Panc1 (cell line): ENCODE results near the gene ZNF74. TPM values are rescaled to one million over a fixed set of nuclear protein-coding genes. Genes with fewer than 3 reads are reported as not detected.

Experiments used
- ATAC-seq: fragments of 200-7000 bp; cut with Tn5 transposase; 2 replicates; pipeline ENCODE4 v1.9.1; 2020; ENCODE audit warnings: mild to moderate bottlenecking, moderate library complexity
- BruUV-seq: library from RNA; stranded (reverse); fragments of 400-500 nt; replicated peaks from 2 replicates; lab custom pipeline; 2021; lab: Mats Ljungman, UMichigan
- CTCF ChIA-PET: fragments of 300-600 bp; sonication (Branson Sonifier 250); formaldehyde crosslinking; loops from one replicate; lab custom pipeline; 2022; ENCODE audit warnings: antibody characterized with exemption; lab: Charles Lee
- POLR2A ChIA-PET: fragments of 300-600 bp; sonication (Branson Sonifier 250); formaldehyde crosslinking; loops from one replicate; lab custom pipeline; 2022; ENCODE audit warnings: antibody characterized with exemption; lab: Charles Lee
- DNase-seq: peaks from one replicate; pipeline ENCODE4 v3.0.0-alpha.2; 2010; ENCODE audit warnings: low read depth, low spot score
- H3K27ac ChIP-seq: 2 replicates; pipeline ENCODE4 v1.5.1; 2011; ENCODE audit warnings: mild to moderate bottlenecking, low read length, inconsistent platforms
- H3K27me3 ChIP-seq: fragments of 200-500 bp; sonication (Bioruptor generic); 2 replicates; pipeline ENCODE4 v1.6.0; 2014; ENCODE audit warnings: low read length, inconsistent platforms; ENCODE audit not compliant: control insufficient read depth, insufficient read depth
- H3K36me3 ChIP-seq: fragments of 200-500 bp; sonication (Bioruptor generic); 2 replicates; pipeline ENCODE4 v1.5.1; 2014; ENCODE audit warnings: inconsistent platforms, mild to moderate bottlenecking, low read length, moderate library complexity; ENCODE audit not compliant: control insufficient read depth, insufficient read depth
- H3K4me1 ChIP-seq: 2 replicates; pipeline ENCODE4 v1.5.1; 2011; ENCODE audit warnings: inconsistent platforms, mild to moderate bottlenecking, low read length, moderate library complexity; ENCODE audit not compliant: control insufficient read depth, insufficient read depth
- H3K4me3 ChIP-seq, 2 experiments: 2 replicates each; pipeline ENCODE4 v1.5.1; 2011 to 2012; ENCODE audit warnings: low read depth in 2 of 2, low read length in 2 of 2, mild to moderate bottlenecking in 2 of 2, inconsistent platforms in 1 of 2, moderate library complexity in 1 of 2
- H3K9me3 ChIP-seq: fragments of 200-500 bp; sonication (Bioruptor generic); 2 replicates; pipeline ENCODE4 v1.5.1; 2014; ENCODE audit warnings: low read depth, mild to moderate bottlenecking, inconsistent platforms, low read length, moderate library complexity; ENCODE audit not compliant: control insufficient read depth, insufficient read depth
- POLR2AphosphoS5 ChIP-seq: IDR thresholded peaks from 2 replicates; pipeline ENCODE4 v1.6.1; 2012; ENCODE audit warnings: mild to moderate bottlenecking, low read depth, low read length, moderate library complexity
- SIN3A ChIP-seq: IDR thresholded peaks from 2 replicates; pipeline ENCODE4 v1.6.1; 2012; ENCODE audit warnings: low read depth, mild to moderate bottlenecking, low read length, moderate library complexity, borderline replicate concordance; ENCODE audit not compliant: insufficient read depth
- TCF7L2 ChIP-seq: IDR thresholded peaks from 2 replicates; pipeline ENCODE4 v1.6.1; 2011; ENCODE audit warnings: mild to moderate bottlenecking, low read depth, low read length, inconsistent platforms
- in situ Hi-C: cut with HindIII; loops from 2 replicates; pipeline ENCODE4 v1.10.0; 2016; ENCODE audit warnings: low sequenced_read_pairs, low pct_unique_long_range_greater_than_20kb
- intact Hi-C: fragments of 100-400 bp; cut with micrococcal nuclease; formaldehyde crosslinking; loops from one replicate; pipeline ENCODE4 v1.10.0; 2022; ENCODE audit not compliant: unreplicated experiment
- total RNA-seq: library from RNA; stranded (reverse); gene quantifications from one replicate; pipeline ENCODE4 v1.2.1, GENCODE V29; 2021; ENCODE audit not compliant: unreplicated experiment
- TF ChIP-seq, protein P1 (sequence below): fragments of 450-650 bp; IDR thresholded peaks from 2 replicates; pipeline ENCODE4 v1.5.1; 2017; ENCODE audit warnings: mild to moderate bottlenecking
- TF ChIP-seq, protein P2 (sequence below), 2 experiments: IDR thresholded peaks; 2 replicates each; pipeline ENCODE4 v1.6.1; 2011 to 2012; ENCODE audit warnings: low read depth in 2 of 2, control low read depth in 1 of 2, low read length in 1 of 2, mild to moderate bottlenecking in 1 of 2, moderate library complexity in 1 of 2; ENCODE audit not compliant: insufficient read depth in 1 of 2

ZNF74 gene
- total RNA-seq, 1 experiment from 2014 or later, result 13.2 TPM

DNA sequence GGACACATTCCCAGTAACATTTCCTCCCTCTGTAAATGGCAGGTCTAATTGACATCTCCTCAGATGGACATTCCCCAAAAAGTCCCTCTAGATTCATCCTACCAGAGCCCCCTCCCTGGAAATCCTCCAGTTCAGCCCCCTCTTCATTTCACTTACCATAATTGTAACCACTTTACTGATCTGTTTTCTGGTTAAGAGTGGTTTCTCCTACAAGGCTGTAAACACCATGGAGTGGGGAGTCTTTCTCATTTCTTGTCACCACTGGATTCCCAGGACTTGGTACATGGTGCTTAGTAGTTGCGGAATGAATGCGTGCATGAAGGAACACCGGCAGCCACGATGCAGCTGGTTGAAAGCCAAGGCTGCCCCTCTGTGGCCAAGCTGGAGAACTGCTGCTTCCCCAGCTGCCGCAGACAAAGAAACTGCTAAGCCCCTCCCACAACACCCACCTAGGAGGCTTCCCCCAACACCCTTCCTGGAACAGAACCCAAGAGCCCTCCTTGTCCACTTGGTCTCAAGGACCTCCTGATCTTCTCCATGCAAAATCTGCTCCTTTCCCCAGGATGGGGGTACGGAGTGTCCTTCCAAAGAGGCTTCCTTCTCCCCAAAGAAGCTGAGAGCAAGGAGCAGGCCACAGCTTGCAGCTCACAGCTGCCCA, 62.2 kb downstream of the ZNF74 start:
- Histone ChIP-seq H3K36me3 (no peaks in the 10 kb centered on the region), H3K9me3 (no peaks in the 10 kb centered on the region), H3K4me1 (no peaks in the 10 kb centered on the region), H3K4me3 (no peak overlapping the region), H3K27ac (no peak overlapping the region), H3K27me3 (no peaks in the 10 kb centered on the region)
- POLR2A ChIA-PET, result no interaction called here
- intact Hi-C loops (loop anchor here (1.0 kb wide), 1 partner anchor 40 kb away; no protein-coding TSS in a partner anchor), in situ Hi-C loops (no loop called here)
- BruUV-seq, result no TSS peak
- ATAC-seq, result peak; percentile 95
- CTCF ChIA-PET, result interaction anchor here (0.5 to 1.4 kb wide), 4 partner anchors 12 to 47 kb away, joined by 4 to 20 read pairs (median 6); no protein-coding TSS in a partner anchor
- DNase-seq, result peak; percentile 50
- TF ChIP-seq, protein P1, sequence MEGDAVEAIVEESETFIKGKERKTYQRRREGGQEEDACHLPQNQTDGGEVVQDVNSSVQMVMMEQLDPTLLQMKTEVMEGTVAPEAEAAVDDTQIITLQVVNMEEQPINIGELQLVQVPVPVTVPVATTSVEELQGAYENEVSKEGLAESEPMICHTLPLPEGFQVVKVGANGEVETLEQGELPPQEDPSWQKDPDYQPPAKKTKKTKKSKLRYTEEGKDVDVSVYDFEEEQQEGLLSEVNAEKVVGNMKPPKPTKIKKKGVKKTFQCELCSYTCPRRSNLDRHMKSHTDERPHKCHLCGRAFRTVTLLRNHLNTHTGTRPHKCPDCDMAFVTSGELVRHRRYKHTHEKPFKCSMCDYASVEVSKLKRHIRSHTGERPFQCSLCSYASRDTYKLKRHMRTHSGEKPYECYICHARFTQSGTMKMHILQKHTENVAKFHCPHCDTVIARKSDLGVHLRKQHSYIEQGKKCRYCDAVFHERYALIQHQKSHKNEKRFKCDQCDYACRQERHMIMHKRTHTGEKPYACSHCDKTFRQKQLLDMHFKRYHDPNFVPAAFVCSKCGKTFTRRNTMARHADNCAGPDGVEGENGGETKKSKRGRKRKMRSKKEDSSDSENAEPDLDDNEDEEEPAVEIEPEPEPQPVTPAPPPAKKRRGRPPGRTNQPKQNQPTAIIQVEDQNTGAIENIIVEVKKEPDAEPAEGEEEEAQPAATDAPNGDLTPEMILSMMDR, result peak; percentile 87
- TF ChIP-seq SIN3A, result no peak

DNA sequence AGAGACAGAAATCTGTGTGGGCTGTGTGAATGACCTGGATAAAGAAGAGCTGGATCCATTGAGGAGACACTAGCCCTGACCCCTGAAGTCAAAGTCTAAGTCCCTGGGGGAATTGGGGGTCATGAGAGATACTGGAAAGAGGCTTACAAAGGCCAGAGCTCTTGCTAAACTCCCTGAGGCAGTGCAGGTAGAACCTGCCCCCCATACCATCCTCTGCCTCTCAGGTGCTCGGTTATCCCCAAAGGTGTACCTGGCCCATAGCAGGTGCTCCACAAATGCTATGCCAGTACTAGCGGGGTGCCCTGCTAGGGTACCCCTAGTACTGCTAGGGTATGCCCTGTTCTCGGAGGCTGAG, 62.7 kb downstream of the ZNF74 start:
- CTCF ChIA-PET, result interaction anchor here (0.6 to 1.4 kb wide), 4 partner anchors 13 to 49 kb away, joined by 4 to 20 read pairs (median 5); no protein-coding TSS in a partner anchor
- Histone ChIP-seq H3K27ac (no peak overlapping the region), H3K4me3 (no peak overlapping the region), H3K27me3 (no peaks in the 10 kb centered on the region), H3K4me1 (no peaks in the 10 kb centered on the region), H3K36me3 (no peaks in the 10 kb centered on the region), H3K9me3 (no peaks in the 10 kb centered on the region)
- peak; percentile 49 for ATAC-seq
- in situ Hi-C loops, result no loop called here
- intact Hi-C loops, result loop anchor here (1.0 kb wide), 1 partner anchor 40 kb away; no protein-coding TSS in a partner anchor
- POLR2A ChIA-PET, result no interaction called here
- TF ChIP-seq POLR2AphosphoS5, result no peak
- TF ChIP-seq, protein P1, result no peak
- TF ChIP-seq, protein P2, sequence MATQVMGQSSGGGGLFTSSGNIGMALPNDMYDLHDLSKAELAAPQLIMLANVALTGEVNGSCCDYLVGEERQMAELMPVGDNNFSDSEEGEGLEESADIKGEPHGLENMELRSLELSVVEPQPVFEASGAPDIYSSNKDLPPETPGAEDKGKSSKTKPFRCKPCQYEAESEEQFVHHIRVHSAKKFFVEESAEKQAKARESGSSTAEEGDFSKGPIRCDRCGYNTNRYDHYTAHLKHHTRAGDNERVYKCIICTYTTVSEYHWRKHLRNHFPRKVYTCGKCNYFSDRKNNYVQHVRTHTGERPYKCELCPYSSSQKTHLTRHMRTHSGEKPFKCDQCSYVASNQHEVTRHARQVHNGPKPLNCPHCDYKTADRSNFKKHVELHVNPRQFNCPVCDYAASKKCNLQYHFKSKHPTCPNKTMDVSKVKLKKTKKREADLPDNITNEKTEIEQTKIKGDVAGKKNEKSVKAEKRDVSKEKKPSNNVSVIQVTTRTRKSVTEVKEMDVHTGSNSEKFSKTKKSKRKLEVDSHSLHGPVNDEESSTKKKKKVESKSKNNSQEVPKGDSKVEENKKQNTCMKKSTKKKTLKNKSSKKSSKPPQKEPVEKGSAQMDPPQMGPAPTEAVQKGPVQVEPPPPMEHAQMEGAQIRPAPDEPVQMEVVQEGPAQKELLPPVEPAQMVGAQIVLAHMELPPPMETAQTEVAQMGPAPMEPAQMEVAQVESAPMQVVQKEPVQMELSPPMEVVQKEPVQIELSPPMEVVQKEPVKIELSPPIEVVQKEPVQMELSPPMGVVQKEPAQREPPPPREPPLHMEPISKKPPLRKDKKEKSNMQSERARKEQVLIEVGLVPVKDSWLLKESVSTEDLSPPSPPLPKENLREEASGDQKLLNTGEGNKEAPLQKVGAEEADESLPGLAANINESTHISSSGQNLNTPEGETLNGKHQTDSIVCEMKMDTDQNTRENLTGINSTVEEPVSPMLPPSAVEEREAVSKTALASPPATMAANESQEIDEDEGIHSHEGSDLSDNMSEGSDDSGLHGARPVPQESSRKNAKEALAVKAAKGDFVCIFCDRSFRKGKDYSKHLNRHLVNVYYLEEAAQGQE (IDR thresholded peaks at IDR 0.05; ENCODE audit: insufficient read depth in 1 of 2, low read depth in 2 of 2, low read length in 1 of 2), result no peak
- TF ChIP-seq TCF7L2, result no peak
- no peak for TF ChIP-seq SIN3A
- no peak for DNase-seq
- BruUV-seq, result no TSS peak
